Stimulated activated naive CD8-positive, alpha-beta T cell treated with anti-CD3 and anti-CD28 coated beads, Interleukin-15, Interleukin-2, amounts not matched to agents 100 ng/mL and 50 ng/mL, for 24 hours (primary cell): ENCODE measurements around the gene PALS1.

Source experiments
- H3K27ac Mint-ChIP-seq: one replicate; pipeline ENCODE4 v1.8.0; 2021; ENCODE audit warnings: mild to moderate bottlenecking, mixed read lengths
- H3K27me3 Mint-ChIP-seq: one replicate; pipeline ENCODE4 v1.8.0; 2021; ENCODE audit warnings: mixed read lengths
- H3K36me3 Mint-ChIP-seq: one replicate; pipeline ENCODE4 v1.8.0; 2021; ENCODE audit warnings: low read depth, mixed read lengths
- H3K4me1 Mint-ChIP-seq: one replicate; pipeline ENCODE4 v1.8.0; 2021; ENCODE audit warnings: low read depth, mixed read lengths
- H3K4me3 Mint-ChIP-seq: one replicate; pipeline ENCODE4 v1.8.0; 2021; ENCODE audit warnings: mild to moderate bottlenecking, mixed read lengths
- H3K9me3 Mint-ChIP-seq: one replicate; pipeline ENCODE4 v1.8.0; 2021; ENCODE audit warnings: mixed read lengths

Gene PALS1

DNA sequence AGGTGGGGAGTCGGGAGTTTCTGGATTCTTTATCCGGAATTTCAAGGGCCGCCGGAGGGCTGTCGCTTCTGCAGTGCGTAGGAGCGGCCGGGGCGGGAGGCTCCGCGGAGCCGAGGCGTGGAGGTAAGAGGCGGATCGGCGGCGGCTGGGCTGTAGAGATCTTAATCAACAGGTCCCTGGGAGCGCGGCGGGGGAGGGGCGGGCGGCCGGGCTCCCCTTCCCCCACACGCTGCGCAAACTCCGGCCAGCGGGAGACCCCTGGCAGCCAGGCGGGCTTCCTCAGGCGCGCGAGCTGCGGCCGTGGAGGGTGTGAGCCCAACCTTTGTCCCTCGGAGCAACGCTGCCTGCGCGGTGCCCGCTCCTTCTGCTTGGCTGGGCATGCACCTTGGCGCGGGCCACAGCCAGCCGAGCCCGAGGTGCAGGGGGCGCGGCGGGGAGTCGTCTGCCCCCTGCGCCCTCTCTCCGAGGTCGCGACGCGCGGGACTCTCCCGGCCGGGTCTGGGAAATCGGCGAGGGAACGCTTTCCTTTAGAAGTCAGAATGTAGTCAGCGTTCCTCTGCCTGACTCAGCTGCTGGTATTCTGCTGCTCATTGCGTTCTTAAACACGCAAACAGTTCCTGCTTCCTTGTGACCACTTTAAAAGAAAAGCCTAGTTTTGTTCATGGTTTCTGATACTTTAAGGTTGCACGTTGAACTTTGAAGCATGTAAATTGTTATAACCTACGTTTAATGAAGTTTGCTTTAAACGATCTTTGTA, at the start of gene PALS1:
Gene PALS1, plus strand, starts transcription at position 25 of the 757 bp plus-strand sequence. CDS start 37,736 bp downstream, outside the sequence.
- H3K4me1 Mint-ChIP-seq, result peaks cover 21% of the 10 kb centered on the region
- peaks cover 5% of the 10 kb centered on the region for H3K27me3 Mint-ChIP-seq
- H3K9me3 Mint-ChIP-seq, result no peaks in the 10 kb centered on the region

GRCh38 chr14:67191768-67192290, 49.4 kb upstream of the PALS1 start:
- no peaks in the 10 kb centered on the region for H3K27me3 Mint-ChIP-seq
- no peak overlapping the region for H3K4me3 Mint-ChIP-seq
- peaks cover 8% of the 10 kb centered on the region for H3K4me1 Mint-ChIP-seq
- H3K27ac Mint-ChIP-seq, result no peak overlapping the region
- H3K36me3 Mint-ChIP-seq, result no peaks in the 10 kb centered on the region
- no peaks in the 10 kb centered on the region for H3K9me3 Mint-ChIP-seq

More for the DNA sequence above, at the start of gene PALS1:
- Mint-ChIP-seq H3K36me3 (no peaks in the 10 kb centered on the region), H3K27ac (peak within 1 kb of the TSS; percentile 74), H3K4me3 (peak within 1 kb of the TSS; percentile 90)

DNA sequence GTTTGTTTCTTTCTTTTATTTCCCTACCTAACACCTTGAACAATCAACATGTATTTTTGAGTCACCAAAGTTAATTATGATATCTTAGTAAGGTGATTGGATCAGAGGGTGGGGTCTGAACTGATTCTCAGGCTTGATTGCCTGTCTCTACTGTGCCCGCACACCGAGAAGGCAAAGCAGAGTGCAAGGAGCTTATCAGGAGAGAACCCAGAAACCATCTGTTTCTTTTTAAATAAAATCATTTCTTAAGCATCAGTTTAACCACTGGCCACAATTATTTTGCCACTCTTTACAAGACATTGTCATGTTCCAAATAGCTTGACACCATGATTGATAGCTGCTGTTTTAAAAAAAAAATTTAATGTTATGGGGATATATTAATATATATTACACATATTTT, 48.9 kb upstream of the PALS1 start:
- H3K4me3 Mint-ChIP-seq, result no peak overlapping the region
- H3K27me3 Mint-ChIP-seq, result no peaks in the 10 kb centered on the region
- no peaks in the 10 kb centered on the region for H3K9me3 Mint-ChIP-seq
- H3K36me3 Mint-ChIP-seq, result no peaks in the 10 kb centered on the region
- H3K27ac Mint-ChIP-seq, result no peak overlapping the region
- H3K4me1 Mint-ChIP-seq, result peaks cover 8% of the 10 kb centered on the region

- Mint-ChIP-seq H3K4me1 (no peaks in the 10 kb centered on the region), H3K9me3 (no peaks in the 10 kb centered on the region), H3K4me3 (no peak overlapping the region), H3K36me3 (no peaks in the 10 kb centered on the region), H3K27ac (no peak overlapping the region), H3K27me3 (no peaks in the 10 kb centered on the region)
Observed at GRCh38 chr14:67195279-67195678, 46.0 kb upstream of the PALS1 start.

- no peak overlapping the region for H3K27ac Mint-ChIP-seq
- H3K36me3 Mint-ChIP-seq, result no peaks in the 10 kb centered on the region
- H3K9me3 Mint-ChIP-seq, result no peaks in the 10 kb centered on the region
- no peaks in the 10 kb centered on the region for H3K4me1 Mint-ChIP-seq
- no peak overlapping the region for H3K4me3 Mint-ChIP-seq
- no peaks in the 10 kb centered on the region for H3K27me3 Mint-ChIP-seq
Observed at GRCh38 chr14:67199016-67199415, 42.2 kb upstream of the PALS1 start.

- no peaks in the 10 kb centered on the region for H3K9me3 Mint-ChIP-seq
- no peaks in the 10 kb centered on the region for H3K27me3 Mint-ChIP-seq
- no peak overlapping the region for H3K27ac Mint-ChIP-seq
- no peak overlapping the region for H3K4me3 Mint-ChIP-seq
- no peaks in the 10 kb centered on the region for H3K36me3 Mint-ChIP-seq
- no peaks in the 10 kb centered on the region for H3K4me1 Mint-ChIP-seq
Observed at GRCh38 chr14:67207810-67208209, 33.4 kb upstream of the PALS1 start.

DNA sequence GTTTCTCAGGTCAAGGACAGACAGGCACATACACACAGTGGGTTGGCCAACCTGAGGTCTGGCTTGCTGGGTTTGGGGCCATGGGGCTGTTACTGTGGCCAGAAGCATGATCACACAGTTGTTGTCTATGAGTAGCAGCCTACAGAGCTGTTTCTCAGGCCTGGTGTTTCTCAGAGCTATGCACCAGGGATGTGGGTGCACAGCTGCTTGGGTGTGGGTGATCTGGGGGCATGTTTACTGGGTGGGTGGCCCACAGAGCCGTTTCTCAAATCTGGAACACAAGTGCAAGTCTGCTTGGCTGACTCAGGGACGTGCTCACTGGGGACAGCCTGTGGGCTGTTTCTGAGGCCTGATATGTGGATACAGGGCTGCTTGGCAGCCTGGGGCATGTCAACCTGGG, 23.1 kb upstream of the PALS1 start:
- Mint-ChIP-seq H3K36me3 (no peaks in the 10 kb centered on the region), H3K27ac (no peak overlapping the region)

GRCh38 chr14:67221248-67221981, 19.8 kb upstream of the PALS1 start:
- no peak overlapping the region for H3K4me3 Mint-ChIP-seq
- no peaks in the 10 kb centered on the region for H3K9me3 Mint-ChIP-seq
- no peak overlapping the region for H3K27ac Mint-ChIP-seq
- H3K27me3 Mint-ChIP-seq, result peaks cover 8% of the 10 kb centered on the region
- H3K36me3 Mint-ChIP-seq, result no peaks in the 10 kb centered on the region
- H3K4me1 Mint-ChIP-seq, result no peaks in the 10 kb centered on the region

More for the DNA sequence above, 23.1 kb upstream of the PALS1 start:
- Mint-ChIP-seq H3K4me1 (no peaks in the 10 kb centered on the region), H3K4me3 (no peak overlapping the region), H3K9me3 (no peaks in the 10 kb centered on the region), H3K27me3 (no peaks in the 10 kb centered on the region)

DNA sequence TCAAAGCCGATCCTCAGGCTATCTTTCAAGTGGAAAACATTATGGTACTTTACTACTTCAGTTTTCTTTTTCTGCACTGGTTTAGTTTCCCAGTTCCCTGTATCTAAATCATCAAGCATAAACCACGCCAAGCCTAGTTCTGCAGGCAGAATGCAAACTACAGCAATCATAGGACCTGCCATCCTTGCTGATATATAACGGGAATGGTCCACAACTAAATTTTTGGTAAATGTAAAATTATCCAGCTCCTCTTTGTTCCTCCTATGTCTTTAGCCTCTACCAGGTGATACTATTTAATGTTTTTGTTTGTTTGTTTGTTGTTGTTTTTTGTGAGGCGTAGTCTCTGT, 19.3 kb upstream of the PALS1 start:
- no peaks in the 10 kb centered on the region for H3K9me3 Mint-ChIP-seq

GRCh38 chr14:67225523-67225922, 15.7 kb upstream of the PALS1 start:
- no peaks in the 10 kb centered on the region for H3K36me3 Mint-ChIP-seq
- no peak overlapping the region for H3K27ac Mint-ChIP-seq
- no peak overlapping the region for H3K4me3 Mint-ChIP-seq
- peaks cover 8% of the 10 kb centered on the region for H3K27me3 Mint-ChIP-seq
- H3K4me1 Mint-ChIP-seq, result no peaks in the 10 kb centered on the region
- H3K9me3 Mint-ChIP-seq, result no peaks in the 10 kb centered on the region

More for the DNA sequence above, 19.3 kb upstream of the PALS1 start:
- Mint-ChIP-seq H3K27me3 (peaks cover 8% of the 10 kb centered on the region), H3K4me3 (no peak overlapping the region), H3K27ac (no peak overlapping the region), H3K4me1 (no peaks in the 10 kb centered on the region), H3K36me3 (no peaks in the 10 kb centered on the region)

DNA sequence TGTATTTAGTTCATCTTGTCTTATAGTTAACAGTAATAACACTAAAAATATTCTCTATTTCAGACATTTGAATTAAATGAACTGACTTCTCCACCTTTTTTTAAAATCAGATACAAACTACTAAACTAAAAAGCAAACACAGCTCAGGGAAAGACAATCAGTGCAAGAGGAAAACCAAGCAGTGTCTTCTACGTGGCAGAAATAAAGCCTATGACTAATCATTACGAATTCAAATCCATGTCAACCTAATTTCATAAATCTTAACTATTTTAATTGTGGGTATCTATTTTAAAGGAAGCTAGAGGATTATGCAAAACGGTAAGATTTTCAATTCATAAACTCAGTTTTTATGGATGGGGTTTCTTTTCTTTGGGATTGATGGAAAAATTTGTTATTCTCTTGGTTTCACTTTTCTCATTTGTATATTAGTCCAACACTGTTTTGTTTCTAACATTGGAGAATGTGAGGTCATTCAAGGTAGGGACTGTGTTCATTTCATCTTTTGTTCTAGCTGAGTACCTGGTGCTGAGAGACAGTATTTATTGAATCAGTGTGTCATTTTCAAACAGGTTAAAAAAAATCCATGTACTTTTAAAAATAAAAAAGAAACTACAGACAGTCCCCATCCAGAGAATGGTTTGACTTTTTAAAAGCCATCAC, 12.8 kb upstream of the PALS1 start:
- H3K27me3 Mint-ChIP-seq, result peaks cover 8% of the 10 kb centered on the region
- no peak overlapping the region for H3K27ac Mint-ChIP-seq
- H3K4me3 Mint-ChIP-seq, result no peak overlapping the region
- H3K36me3 Mint-ChIP-seq, result no peaks in the 10 kb centered on the region
- no peaks in the 10 kb centered on the region for H3K9me3 Mint-ChIP-seq
- no peaks in the 10 kb centered on the region for H3K4me1 Mint-ChIP-seq

- Mint-ChIP-seq H3K4me3 (no peak overlapping the region), H3K9me3 (no peaks in the 10 kb centered on the region), H3K27me3 (no peaks in the 10 kb centered on the region), H3K27ac (no peak overlapping the region), H3K4me1 (no peaks in the 10 kb centered on the region), H3K36me3 (no peaks in the 10 kb centered on the region)
Observed at GRCh38 chr14:67232066-67232465, 9.2 kb upstream of the PALS1 start.

DNA sequence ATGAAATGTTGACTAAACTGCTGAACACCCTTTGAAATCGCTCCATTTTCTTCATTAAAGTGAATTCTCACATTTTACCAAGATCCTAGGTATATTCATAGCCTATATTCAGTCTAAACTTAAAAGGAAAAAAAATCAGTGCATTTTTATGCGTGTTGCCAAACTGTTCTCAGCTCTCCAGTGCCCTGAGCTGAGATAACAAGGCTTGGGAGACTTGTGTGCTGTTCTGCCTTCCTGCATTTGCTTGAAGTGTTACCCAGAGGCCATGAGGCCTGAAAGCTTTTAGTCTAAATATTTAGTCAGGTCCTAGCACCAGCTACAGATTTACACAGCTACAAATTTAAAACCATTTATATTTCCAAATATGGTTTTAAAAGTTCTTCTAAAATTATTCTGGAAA, 8.6 kb upstream of the PALS1 start:
- H3K27me3 Mint-ChIP-seq, result no peaks in the 10 kb centered on the region
- no peak overlapping the region for H3K4me3 Mint-ChIP-seq
- H3K9me3 Mint-ChIP-seq, result no peaks in the 10 kb centered on the region
- no peaks in the 10 kb centered on the region for H3K36me3 Mint-ChIP-seq
- H3K4me1 Mint-ChIP-seq, result no peaks in the 10 kb centered on the region
- no peak overlapping the region for H3K27ac Mint-ChIP-seq

GRCh38 chr14:67237591-67237990, 3.6 kb upstream of the PALS1 start:
- H3K36me3 Mint-ChIP-seq, result no peaks in the 10 kb centered on the region
- H3K4me1 Mint-ChIP-seq, result peaks cover 13% of the 10 kb centered on the region
- H3K4me3 Mint-ChIP-seq, result no peak overlapping the region
- no peaks in the 10 kb centered on the region for H3K9me3 Mint-ChIP-seq
- H3K27me3 Mint-ChIP-seq, result peaks cover 5% of the 10 kb centered on the region
- H3K27ac Mint-ChIP-seq, result no peak overlapping the region

- H3K27ac Mint-ChIP-seq, result no peak overlapping the region
- no peaks in the 10 kb centered on the region for H3K36me3 Mint-ChIP-seq
- H3K4me3 Mint-ChIP-seq, result peak overlapping the region; percentile 90
- H3K9me3 Mint-ChIP-seq, result no peaks in the 10 kb centered on the region
- H3K4me1 Mint-ChIP-seq, result peaks cover 21% of the 10 kb centered on the region
- peaks cover 5% of the 10 kb centered on the region for H3K27me3 Mint-ChIP-seq
Observed at GRCh38 chr14:67239582-67239981, 1.7 kb upstream of the PALS1 start.
